Measurements from ENCODE around the gene ADSL. TPM values are rescaled to one million over a fixed set of nuclear protein-coding genes. Genes with fewer than 3 reads are reported as not detected.

The ADSL gene
- total RNA-seq, 1 donor from 2014 or later = 135 TPM

GRCh38 chr22:40423882-40424640 is 77.8 kb downstream of the ADSL start:
- no peak overlapping the region for H3K4me3 Mint-ChIP-seq
- no peaks in the 10 kb centered on the region for H3K9me3 Mint-ChIP-seq
- no peaks in the 10 kb centered on the region for H3K27me3 ChIP-seq
- H3K27ac Mint-ChIP-seq = peak overlapping the region; percentile 66
- H3K4me1 ChIP-seq = no peaks in the 10 kb centered on the region
- peaks cover 21% of the 10 kb centered on the region for H3K36me3 Mint-ChIP-seq
- H3K4me1 Mint-ChIP-seq = peaks cover 3% of the 10 kb centered on the region
- peaks cover 4% of the 10 kb centered on the region for H3K27me3 Mint-ChIP-seq (ENCODE audit: insufficient read depth, low read depth)
- no peak overlapping the region for H3K4me3 ChIP-seq
- no peak overlapping the region for H3K27ac ChIP-seq
- DNase-seq (ENCODE audit: low spot score) = no peak
- no peaks in the 10 kb centered on the region for H3K9me3 ChIP-seq (ENCODE audit: low read depth)
- no peaks in the 10 kb centered on the region for H3K36me3 ChIP-seq
- no peak overlapping the region for H2AFZ ChIP-seq (replicated peaks)
- peaks cover 5% of the 10 kb centered on the region for H4K20me1 ChIP-seq (ENCODE audit: low read depth)
- no peak overlapping the region for H3K9ac ChIP-seq
- no peaks in the 10 kb centered on the region for H3F3A ChIP-seq (ENCODE audit: low read depth)
- H3K79me2 ChIP-seq (ENCODE audit: low read depth) = no peaks in the 10 kb centered on the region
- H3K4me2 ChIP-seq = no peak overlapping the region
- TF ChIP-seq, protein P1, sequence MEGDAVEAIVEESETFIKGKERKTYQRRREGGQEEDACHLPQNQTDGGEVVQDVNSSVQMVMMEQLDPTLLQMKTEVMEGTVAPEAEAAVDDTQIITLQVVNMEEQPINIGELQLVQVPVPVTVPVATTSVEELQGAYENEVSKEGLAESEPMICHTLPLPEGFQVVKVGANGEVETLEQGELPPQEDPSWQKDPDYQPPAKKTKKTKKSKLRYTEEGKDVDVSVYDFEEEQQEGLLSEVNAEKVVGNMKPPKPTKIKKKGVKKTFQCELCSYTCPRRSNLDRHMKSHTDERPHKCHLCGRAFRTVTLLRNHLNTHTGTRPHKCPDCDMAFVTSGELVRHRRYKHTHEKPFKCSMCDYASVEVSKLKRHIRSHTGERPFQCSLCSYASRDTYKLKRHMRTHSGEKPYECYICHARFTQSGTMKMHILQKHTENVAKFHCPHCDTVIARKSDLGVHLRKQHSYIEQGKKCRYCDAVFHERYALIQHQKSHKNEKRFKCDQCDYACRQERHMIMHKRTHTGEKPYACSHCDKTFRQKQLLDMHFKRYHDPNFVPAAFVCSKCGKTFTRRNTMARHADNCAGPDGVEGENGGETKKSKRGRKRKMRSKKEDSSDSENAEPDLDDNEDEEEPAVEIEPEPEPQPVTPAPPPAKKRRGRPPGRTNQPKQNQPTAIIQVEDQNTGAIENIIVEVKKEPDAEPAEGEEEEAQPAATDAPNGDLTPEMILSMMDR (IDR thresholded peaks at IDR 0.05) = no peak
- no peak for TF ChIP-seq EZH2phosphoT487 (IDR thresholded peaks at IDR 0.05)
- TF ChIP-seq EZH2 (IDR thresholded peaks at IDR 0.05) = no peak

- H3K27ac ChIP-seq = no peak overlapping the region
- no peaks in the 10 kb centered on the region for H3K4me1 Mint-ChIP-seq
These were observed 78.8 kb downstream of the ADSL start for GRCh38 chr22:40425082-40425481.

GRCh38 chr22:40426594-40427333 is 80.5 kb downstream of the ADSL start:
- no peak overlapping the region for H3K27ac ChIP-seq
- no peak overlapping the region for H2AFZ ChIP-seq (replicated peaks)
- no peak overlapping the region for H3K4me3 ChIP-seq
- no peaks in the 10 kb centered on the region for H3K27me3 ChIP-seq
- no peaks in the 10 kb centered on the region for H3K9me3 ChIP-seq (ENCODE audit: low read depth)
- Mint-ChIP-seq H3K4me1 (no peaks in the 10 kb centered on the region), H3K4me3 (no peak overlapping the region), H3K27ac (no peak overlapping the region), H3K36me3 (peaks cover 25% of the 10 kb centered on the region), H3K27me3 (ENCODE audit: insufficient read depth, low read depth) (peaks cover 4% of the 10 kb centered on the region), H3K9me3 (no peaks in the 10 kb centered on the region)
- DNase-seq (ENCODE audit: low spot score) = no peak
- H3K4me2 ChIP-seq = no peak overlapping the region
- no peaks in the 10 kb centered on the region for H3K4me1 ChIP-seq
- peaks cover 5% of the 10 kb centered on the region for H4K20me1 ChIP-seq (ENCODE audit: low read depth)
- no peaks in the 10 kb centered on the region for H3K79me2 ChIP-seq (ENCODE audit: low read depth)
- H3K36me3 ChIP-seq = no peaks in the 10 kb centered on the region
- H3K9ac ChIP-seq = no peak overlapping the region
- no peaks in the 10 kb centered on the region for H3F3A ChIP-seq (ENCODE audit: low read depth)
- TF ChIP-seq, protein P1 (IDR thresholded peaks at IDR 0.05) = no peak
- TF ChIP-seq EZH2phosphoT487 (IDR thresholded peaks at IDR 0.05) = no peak
- no peak for TF ChIP-seq EZH2 (IDR thresholded peaks at IDR 0.05)

More at GRCh38 chr22:40425082-40425481, 78.8 kb downstream of the ADSL start:
- no peak overlapping the region for H3K4me3 Mint-ChIP-seq
- H3K4me1 ChIP-seq = no peaks in the 10 kb centered on the region
- H3K36me3 Mint-ChIP-seq = peaks cover 25% of the 10 kb centered on the region
- no peak overlapping the region for H3K9ac ChIP-seq
- no peak overlapping the region for H2AFZ ChIP-seq (replicated peaks)
- peaks cover 5% of the 10 kb centered on the region for H4K20me1 ChIP-seq (ENCODE audit: low read depth)
- no peaks in the 10 kb centered on the region for H3K79me2 ChIP-seq (ENCODE audit: low read depth)
- no peak for DNase-seq (ENCODE audit: low spot score)
- H3K4me3 ChIP-seq = no peak overlapping the region
- no peaks in the 10 kb centered on the region for H3K36me3 ChIP-seq
- H3K27me3 Mint-ChIP-seq (ENCODE audit: insufficient read depth, low read depth) = peaks cover 4% of the 10 kb centered on the region
- no peaks in the 10 kb centered on the region for H3K27me3 ChIP-seq
- TF ChIP-seq EZH2 (IDR thresholded peaks at IDR 0.05) (no peak), EZH2phosphoT487 (IDR thresholded peaks at IDR 0.05) (no peak)
- TF ChIP-seq, protein P1 (IDR thresholded peaks at IDR 0.05) = no peak
- H3F3A ChIP-seq (ENCODE audit: low read depth) = no peaks in the 10 kb centered on the region
- no peak overlapping the region for H3K4me2 ChIP-seq
- H3K9me3 Mint-ChIP-seq = no peaks in the 10 kb centered on the region
- H3K27ac Mint-ChIP-seq = no peak overlapping the region
- no peaks in the 10 kb centered on the region for H3K9me3 ChIP-seq (ENCODE audit: low read depth)
